AG09309 (cell line): ENCODE measurements around the gene FGF22.

ENCODE experiments used
- DNase-seq: peaks from one replicate; pipeline ENCODE4 v3.0.0-alpha.2; 2010; ENCODE audit warnings: low read depth
- H3K4me3 ChIP-seq: 2 replicates; pipeline ENCODE4 v1.5.1; 2011; ENCODE audit warnings: mild to moderate bottlenecking, low read depth, low read length, moderate library complexity; ENCODE audit not compliant: control insufficient read depth
- TF ChIP-seq, protein P1 (sequence below): IDR thresholded peaks from 2 replicates; pipeline ENCODE4 v1.5.1; 2011; ENCODE audit warnings: mild to moderate bottlenecking, low read depth, low read length, inconsistent platforms; ENCODE audit not compliant: insufficient read depth, control insufficient read depth; ENCODE audit errors: missing control alignments

FGF22 gene

DNA sequence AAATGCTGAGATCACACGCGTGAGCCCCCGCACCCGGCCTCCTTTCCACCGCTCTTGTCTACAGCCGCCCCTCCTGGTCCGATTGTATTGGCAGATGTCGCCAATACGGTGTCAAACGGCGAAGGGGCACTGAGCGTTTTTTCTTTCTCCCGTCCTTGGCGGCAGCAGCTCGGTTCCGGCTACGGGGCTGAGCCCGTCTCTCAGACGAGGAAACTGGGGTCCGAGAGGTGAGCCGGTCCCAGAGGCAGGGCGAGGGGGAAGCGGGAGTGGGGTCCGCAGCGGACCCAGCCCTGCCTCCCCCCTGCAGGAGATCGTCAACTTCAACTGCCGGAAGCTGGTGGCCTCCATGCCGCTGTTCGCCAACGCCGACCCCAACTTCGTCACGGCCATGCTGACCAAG is 26.7 kb upstream of the FGF22 start:
- TF ChIP-seq, protein P1, sequence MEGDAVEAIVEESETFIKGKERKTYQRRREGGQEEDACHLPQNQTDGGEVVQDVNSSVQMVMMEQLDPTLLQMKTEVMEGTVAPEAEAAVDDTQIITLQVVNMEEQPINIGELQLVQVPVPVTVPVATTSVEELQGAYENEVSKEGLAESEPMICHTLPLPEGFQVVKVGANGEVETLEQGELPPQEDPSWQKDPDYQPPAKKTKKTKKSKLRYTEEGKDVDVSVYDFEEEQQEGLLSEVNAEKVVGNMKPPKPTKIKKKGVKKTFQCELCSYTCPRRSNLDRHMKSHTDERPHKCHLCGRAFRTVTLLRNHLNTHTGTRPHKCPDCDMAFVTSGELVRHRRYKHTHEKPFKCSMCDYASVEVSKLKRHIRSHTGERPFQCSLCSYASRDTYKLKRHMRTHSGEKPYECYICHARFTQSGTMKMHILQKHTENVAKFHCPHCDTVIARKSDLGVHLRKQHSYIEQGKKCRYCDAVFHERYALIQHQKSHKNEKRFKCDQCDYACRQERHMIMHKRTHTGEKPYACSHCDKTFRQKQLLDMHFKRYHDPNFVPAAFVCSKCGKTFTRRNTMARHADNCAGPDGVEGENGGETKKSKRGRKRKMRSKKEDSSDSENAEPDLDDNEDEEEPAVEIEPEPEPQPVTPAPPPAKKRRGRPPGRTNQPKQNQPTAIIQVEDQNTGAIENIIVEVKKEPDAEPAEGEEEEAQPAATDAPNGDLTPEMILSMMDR, result no peak
- no peak overlapping the region for H3K4me3 ChIP-seq
- DNase-seq, result no peak

DNA sequence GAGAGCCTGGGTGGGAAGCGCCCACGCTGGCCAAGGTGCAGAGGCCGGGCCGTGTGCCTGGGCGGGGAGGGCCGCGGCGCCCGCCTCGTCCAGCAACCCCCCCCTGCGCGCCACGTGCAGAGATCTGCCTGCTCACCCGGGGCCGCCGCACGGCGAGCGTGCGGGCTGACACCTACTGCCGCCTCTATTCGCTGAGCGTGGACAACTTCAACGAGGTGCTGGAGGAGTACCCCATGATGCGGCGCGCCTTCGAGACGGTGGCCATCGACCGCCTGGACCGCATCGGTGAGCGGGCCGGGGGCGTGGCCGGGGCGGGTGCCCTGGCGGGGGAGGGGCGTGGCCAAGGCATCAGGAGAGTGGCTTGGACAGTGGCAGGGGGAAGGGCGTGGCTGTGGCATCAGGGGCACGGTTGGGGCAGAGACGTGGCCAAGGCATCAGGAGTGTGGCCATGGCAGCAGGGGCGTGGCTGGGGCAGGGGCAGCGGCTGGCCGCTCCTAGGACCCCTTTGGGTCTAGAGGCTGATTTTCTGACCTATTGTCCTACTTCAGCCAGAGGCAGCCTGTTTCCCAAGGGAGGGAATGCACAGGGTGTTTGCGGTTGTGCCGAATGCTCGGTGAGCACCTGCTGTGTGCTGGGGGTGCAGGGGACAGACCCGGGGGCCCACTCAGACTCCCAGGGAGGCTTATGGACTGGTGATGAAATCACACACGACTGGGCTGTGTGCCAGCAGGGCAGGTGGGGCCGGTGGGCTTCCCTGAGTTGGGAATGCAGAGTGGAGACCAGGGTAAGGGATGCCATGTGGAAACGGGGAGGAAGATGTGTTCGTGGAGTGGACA is 25.7 kb upstream of the FGF22 start:
- no peak for DNase-seq
- TF ChIP-seq, protein P1, result no peak
- H3K4me3 ChIP-seq, result no peak overlapping the region

DNA sequence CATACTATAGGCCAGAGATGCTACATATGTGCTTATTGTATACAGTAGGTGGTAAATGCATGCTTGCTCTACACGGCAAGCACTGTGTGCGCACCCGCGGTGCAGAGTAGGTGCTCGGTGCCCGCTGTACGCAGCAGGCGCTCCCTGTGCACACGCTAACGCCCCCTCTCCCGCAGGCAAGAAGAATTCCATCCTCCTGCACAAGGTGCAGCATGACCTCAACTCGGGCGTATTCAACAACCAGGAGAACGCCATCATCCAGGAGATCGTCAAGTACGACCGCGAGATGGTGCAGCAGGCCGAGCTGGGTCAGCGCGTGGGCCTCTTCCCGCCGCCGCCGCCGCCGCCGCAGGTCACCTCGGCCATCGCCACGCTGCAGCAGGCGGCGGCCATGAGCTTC is 24.1 kb upstream of the FGF22 start:
- no peak overlapping the region for H3K4me3 ChIP-seq
- no peak for DNase-seq
- TF ChIP-seq, protein P1, result no peak

DNA sequence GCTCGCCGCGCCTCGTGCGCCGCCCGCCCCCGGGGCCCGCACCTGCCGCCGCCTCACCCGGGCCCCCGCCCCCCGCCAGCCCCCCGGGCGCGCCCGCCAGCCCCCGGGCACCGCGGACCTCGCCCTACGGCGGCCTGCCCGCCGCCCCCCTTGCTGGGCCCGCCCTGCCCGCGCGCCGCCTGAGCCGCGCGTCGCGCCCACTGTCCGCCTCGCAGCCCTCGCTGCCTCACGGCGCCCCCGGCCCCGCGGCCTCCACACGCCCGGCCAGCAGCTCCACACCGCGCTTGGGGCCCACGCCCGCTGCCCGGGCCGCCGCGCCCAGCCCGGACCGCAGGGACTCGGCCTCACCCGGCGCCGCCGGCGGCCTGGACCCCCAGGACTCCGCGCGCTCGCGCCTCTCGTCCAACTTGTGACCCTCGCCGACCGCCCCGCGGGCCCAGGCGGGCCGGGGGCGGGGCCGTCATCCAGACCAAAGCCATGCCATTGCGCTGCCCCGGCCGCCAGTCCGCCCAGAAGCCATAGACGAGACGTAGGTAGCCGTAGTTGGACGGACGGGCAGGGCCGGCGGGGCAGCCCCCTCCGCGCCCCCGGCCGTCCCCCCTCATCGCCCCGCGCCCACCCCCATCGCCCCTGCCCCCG is 23.5 kb upstream of the FGF22 start:
- TF ChIP-seq, protein P1, result no peak
- H3K4me3 ChIP-seq, result no peak overlapping the region
- no peak for DNase-seq

DNA sequence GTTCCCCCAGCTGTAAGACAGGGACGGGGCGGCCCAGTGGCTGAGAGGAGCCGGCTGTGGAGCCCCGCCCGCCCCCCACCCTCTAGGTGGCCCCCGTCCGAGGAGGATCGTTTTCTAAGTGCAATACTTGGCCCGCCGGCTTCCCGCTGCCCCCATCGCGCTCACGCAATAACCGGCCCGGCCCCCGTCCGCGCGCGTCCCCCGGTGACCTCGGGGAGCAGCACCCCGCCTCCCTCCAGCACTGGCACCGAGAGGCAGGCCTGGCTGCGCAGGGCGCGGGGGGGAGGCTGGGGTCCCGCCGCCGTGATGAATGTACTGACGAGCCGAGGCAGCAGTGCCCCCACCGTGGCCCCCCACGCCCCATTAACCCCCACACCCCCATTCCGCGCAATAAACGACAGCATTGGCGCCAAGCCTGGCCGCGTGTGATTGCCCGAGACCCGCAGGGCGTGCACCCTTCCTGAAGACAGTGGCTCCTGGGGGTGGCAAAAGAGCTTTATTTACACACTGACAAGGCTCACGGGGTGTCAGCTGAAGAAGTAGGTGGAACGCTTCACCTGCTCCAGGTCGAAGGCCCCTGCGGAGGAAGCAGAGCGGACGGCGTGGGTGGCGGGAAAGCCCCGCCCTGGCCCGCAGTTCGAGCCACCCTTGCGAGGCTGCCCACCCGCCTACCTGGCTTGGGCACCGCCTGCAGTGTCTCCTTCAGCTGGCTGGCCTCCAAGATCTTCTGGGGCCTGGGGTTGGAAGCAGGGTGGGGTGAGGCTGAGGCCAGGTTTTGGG is 22.7 kb upstream of the FGF22 start:
- no peak overlapping the region for H3K4me3 ChIP-seq
- TF ChIP-seq, protein P1, result no peak
- no peak for DNase-seq

DNA sequence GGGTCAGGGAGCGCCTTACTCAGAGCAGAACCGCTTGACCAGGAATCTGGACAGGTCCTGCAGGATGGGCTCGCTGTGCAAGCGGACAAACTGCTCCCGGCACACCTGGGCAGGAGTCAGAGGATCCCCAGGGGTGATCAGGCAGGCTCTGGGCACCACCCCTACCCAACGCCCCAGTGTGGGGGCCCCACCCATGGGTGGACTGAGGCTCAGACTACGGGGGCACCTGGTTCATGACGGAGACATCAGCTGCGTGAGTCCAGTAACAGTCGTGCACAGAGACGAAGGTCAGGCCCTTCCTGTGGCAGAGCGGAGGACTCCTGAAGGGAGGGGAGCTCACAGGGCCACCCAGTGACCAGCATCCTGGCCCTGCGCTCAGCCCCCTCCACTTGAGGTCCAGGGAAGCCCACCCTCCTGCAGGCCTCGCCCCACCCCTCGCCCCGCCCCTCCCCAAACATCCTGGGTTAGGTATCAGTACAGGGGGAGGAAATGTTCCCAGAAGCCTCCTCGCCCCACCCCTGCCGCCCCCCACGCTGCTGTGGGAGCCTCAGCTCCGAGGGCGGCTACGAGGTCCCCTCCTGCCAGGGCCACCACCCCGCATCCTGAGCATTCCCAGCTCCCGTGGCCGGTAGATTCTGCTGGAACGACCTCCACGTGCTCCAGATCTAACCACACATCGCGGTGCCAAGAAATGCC is 22.0 kb upstream of the FGF22 start:
- DNase-seq, result no peak
- TF ChIP-seq, protein P1, result no peak
- no peak overlapping the region for H3K4me3 ChIP-seq
